Osteocyte (in vitro differentiated cells): ENCODE data around the gene MLH3. TPM values are rescaled to one million over a fixed set of nuclear protein-coding genes. Genes with fewer than 3 reads are reported as not detected.

Source experiments
- DNase-seq: peaks from one replicate; pipeline ENCODE4 v3.0.0; 2021; ENCODE audit warnings: mixed read lengths; ENCODE audit not compliant: unreplicated experiment; ENCODE audit errors: extremely low spot score
- H3K27ac Mint-ChIP-seq: one replicate; pipeline ENCODE4 v1.8.0; 2021; ENCODE audit warnings: mild to moderate bottlenecking, mixed read lengths; ENCODE audit not compliant: unreplicated experiment
- H3K27me3 Mint-ChIP-seq: one replicate; pipeline ENCODE4 v1.8.0; 2021; ENCODE audit warnings: mixed read lengths; ENCODE audit not compliant: unreplicated experiment
- H3K36me3 Mint-ChIP-seq: one replicate; pipeline ENCODE4 v1.8.0; 2021; ENCODE audit warnings: mixed read lengths; ENCODE audit not compliant: unreplicated experiment
- H3K4me1 Mint-ChIP-seq: one replicate; pipeline ENCODE4 v1.8.0; 2021; ENCODE audit warnings: mixed read lengths; ENCODE audit not compliant: unreplicated experiment
- H3K4me3 Mint-ChIP-seq: one replicate; pipeline ENCODE4 v1.8.0; 2021; ENCODE audit warnings: mild to moderate bottlenecking, moderate library complexity, mixed read lengths; ENCODE audit not compliant: unreplicated experiment
- H3K9me3 Mint-ChIP-seq: one replicate; pipeline ENCODE4 v1.8.0; 2021; ENCODE audit warnings: mixed read lengths; ENCODE audit not compliant: unreplicated experiment
- total RNA-seq: library from RNA; stranded (reverse); gene quantifications from 2 replicates; pipeline ENCODE4 v1.2.1, GENCODE V29; 2021
- TF ChIP-seq, protein P1 (sequence below): fragments of 200-600 bp; sonication (generic); IDR thresholded peaks from 2 replicates; pipeline ENCODE4 v1.5.0; 2021; ENCODE audit warnings: antibody characterized with exemption, mild to moderate bottlenecking, moderate library complexity

MLH3 gene
- total RNA-seq, 1 donor from 2014 or later, result 21.8 TPM

DNA sequence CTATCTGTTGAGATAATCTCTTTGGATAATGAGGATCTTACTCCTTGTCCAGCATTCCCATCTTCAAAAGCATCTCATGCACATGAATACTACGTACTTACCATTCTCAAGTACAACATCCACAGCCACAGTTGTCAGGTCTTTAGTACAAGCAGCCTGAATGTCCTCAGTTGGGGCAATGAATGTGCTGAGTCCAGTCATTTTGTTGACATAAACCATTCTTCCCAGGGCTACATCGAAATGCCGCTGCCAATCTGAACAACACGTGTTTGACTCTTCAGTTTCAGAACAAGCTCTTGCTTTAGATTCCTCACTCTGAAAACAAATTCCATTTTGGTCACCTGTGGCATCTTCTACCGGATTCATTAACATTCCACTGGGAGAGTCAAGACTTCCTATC, 5.0 kb downstream of the MLH3 start:
- Mint-ChIP-seq H3K4me3 (no peak overlapping the region), H3K27ac (no peak overlapping the region), H3K4me1 (peaks cover 25% of the 10 kb centered on the region), H3K36me3 (peaks cover 24% of the 10 kb centered on the region), H3K27me3 (no peaks in the 10 kb centered on the region), H3K9me3 (peaks cover 6% of the 10 kb centered on the region)
- TF ChIP-seq, protein P1, sequence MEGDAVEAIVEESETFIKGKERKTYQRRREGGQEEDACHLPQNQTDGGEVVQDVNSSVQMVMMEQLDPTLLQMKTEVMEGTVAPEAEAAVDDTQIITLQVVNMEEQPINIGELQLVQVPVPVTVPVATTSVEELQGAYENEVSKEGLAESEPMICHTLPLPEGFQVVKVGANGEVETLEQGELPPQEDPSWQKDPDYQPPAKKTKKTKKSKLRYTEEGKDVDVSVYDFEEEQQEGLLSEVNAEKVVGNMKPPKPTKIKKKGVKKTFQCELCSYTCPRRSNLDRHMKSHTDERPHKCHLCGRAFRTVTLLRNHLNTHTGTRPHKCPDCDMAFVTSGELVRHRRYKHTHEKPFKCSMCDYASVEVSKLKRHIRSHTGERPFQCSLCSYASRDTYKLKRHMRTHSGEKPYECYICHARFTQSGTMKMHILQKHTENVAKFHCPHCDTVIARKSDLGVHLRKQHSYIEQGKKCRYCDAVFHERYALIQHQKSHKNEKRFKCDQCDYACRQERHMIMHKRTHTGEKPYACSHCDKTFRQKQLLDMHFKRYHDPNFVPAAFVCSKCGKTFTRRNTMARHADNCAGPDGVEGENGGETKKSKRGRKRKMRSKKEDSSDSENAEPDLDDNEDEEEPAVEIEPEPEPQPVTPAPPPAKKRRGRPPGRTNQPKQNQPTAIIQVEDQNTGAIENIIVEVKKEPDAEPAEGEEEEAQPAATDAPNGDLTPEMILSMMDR, result no peak
- no peak for DNase-seq

DNA sequence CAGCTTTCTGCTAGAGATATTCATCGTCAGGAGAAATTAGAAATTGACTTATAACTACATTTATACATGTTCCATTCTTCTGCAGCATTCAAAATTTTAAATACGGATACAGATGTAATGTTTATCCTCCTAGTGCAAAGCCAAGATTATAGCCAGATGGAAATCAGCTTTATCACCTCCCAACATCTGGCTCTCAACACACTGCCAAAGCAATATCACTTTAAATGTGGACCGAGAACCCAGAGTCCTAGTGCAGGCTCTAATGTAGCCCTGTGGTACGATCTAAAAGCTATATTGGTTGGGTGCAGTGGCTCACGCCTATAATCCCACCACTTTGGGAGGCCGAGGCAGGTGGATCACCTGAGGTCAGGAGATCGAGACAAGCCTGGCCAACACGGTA, 6.5 kb downstream of the MLH3 start:
- Mint-ChIP-seq H3K27me3 (no peaks in the 10 kb centered on the region), H3K4me1 (peaks cover 14% of the 10 kb centered on the region), H3K27ac (no peak overlapping the region), H3K4me3 (no peak overlapping the region), H3K36me3 (peaks cover 24% of the 10 kb centered on the region), H3K9me3 (peaks cover 6% of the 10 kb centered on the region)
- DNase-seq, result no peak
- TF ChIP-seq, protein P1, result no peak

DNA sequence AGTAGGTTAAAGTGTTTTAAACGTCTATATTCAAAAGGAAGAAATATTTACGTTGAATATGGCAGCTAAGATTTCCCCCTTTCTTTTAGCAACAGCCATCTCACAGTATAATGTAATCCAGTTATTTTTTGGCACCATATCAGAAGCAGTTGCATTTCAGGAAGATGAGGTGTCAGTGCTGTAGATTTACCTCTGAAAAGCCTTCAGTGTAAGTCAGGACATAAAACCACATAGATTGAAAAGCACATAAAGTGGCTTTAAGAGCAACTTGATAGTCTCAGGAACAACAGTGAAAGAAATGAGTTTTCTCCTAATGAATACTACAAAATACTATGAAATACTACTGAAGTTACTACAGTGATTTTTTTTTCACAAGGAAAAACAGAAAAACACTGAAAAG, 6.9 kb downstream of the MLH3 start:
- H3K27me3 Mint-ChIP-seq, result no peaks in the 10 kb centered on the region
- no peak for DNase-seq
- no peak overlapping the region for H3K4me3 Mint-ChIP-seq
- peaks cover 23% of the 10 kb centered on the region for H3K36me3 Mint-ChIP-seq
- H3K27ac Mint-ChIP-seq, result no peak overlapping the region
- TF ChIP-seq, protein P1, result no peak
- peaks cover 13% of the 10 kb centered on the region for H3K4me1 Mint-ChIP-seq
- peaks cover 6% of the 10 kb centered on the region for H3K9me3 Mint-ChIP-seq

DNA sequence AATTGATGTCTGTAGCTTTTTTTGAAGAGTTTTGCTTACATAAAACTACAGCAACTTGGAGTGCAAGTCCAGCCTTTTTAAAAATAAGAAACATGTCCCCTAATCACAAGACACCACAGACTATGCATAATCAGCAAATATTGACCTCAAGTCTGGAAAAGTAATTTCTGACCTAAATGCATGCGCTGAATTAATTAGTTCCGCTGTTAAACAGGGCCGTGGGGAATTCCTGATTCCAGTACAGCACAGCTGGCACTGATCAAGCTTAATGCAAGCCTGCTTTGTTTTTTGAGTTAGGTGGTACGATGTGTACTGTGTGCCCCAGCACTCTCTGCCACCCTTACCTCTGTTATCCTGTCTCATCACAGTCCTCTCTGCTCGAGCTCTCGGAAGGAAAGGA, 9.2 kb downstream of the MLH3 start:
- DNase-seq, result no peak
- no peaks in the 10 kb centered on the region for H3K27me3 Mint-ChIP-seq
- H3K27ac Mint-ChIP-seq, result no peak overlapping the region
- peaks cover 13% of the 10 kb centered on the region for H3K4me1 Mint-ChIP-seq
- TF ChIP-seq, protein P1, result no peak
- H3K9me3 Mint-ChIP-seq, result peaks cover 2% of the 10 kb centered on the region
- H3K36me3 Mint-ChIP-seq, result peaks cover 16% of the 10 kb centered on the region
- H3K4me3 Mint-ChIP-seq, result no peak overlapping the region

DNA sequence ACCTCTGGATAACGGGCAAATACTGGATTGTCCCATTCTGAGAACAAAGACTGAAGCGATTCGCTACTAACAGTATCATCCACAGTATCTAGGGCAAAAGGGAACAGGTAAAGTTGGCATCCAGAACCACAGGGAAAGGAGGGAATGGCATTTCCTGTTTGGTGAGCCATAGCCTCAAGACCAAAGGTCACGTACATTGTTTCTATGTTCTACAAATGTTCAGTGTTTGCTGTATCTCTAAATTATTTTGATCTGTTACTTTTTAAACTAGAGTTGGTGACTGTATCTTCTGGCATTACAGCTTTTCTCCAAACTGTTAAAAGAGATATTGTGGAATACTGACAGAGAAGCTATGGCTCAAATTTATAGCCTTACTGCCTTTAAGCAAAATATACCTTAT, 9.7 kb downstream of the MLH3 start:
- H3K9me3 Mint-ChIP-seq, result no peaks in the 10 kb centered on the region
- H3K36me3 Mint-ChIP-seq, result peaks cover 21% of the 10 kb centered on the region
- TF ChIP-seq, protein P1, result no peak
- H3K27ac Mint-ChIP-seq, result no peak overlapping the region
- H3K4me3 Mint-ChIP-seq, result no peak overlapping the region
- H3K4me1 Mint-ChIP-seq, result peaks cover 13% of the 10 kb centered on the region
- H3K27me3 Mint-ChIP-seq, result no peaks in the 10 kb centered on the region
- no peak for DNase-seq
